DMS 273 (cell line): ENCODE results near the gene CLCN2.
"Not testable (repeated sequence)": the region's sequence is repeated elsewhere in the genome, so short reads cannot be mapped to it uniquely, and the experiment has no call there.

ENCODE experiments used
- DNase-seq: peaks from one replicate; lab custom pipeline; 2025; ENCODE audit not compliant: unreplicated experiment; lab: John Stamatoyannopoulos, UW

The CLCN2 gene

GRCh38 chr3:184347321-184348056, 13.9 kb downstream of the CLCN2 start:
- DNase-seq, result no peak

- no peak for DNase-seq
Measured at GRCh38 chr3:184346480-184347190, 14.8 kb downstream of the CLCN2 start.

- peak; percentile 93 for DNase-seq
Measured at GRCh38 chr3:184345317-184346144, 15.9 kb downstream of the CLCN2 start.

- no peak for DNase-seq
Measured at GRCh38 chr3:184344579-184345316, 16.7 kb downstream of the CLCN2 start.

- DNase-seq, result no peak
Measured at GRCh38 chr3:184343200-184343876, 18.1 kb downstream of the CLCN2 start.

- no peak for DNase-seq
Measured at GRCh38 chr3:184341925-184342324, 19.5 kb downstream of the CLCN2 start.

GRCh38 chr3:184339451-184340135, 21.8 kb downstream of the CLCN2 start:
- DNase-seq, result not testable (repeated sequence)

GRCh38 chr3:184339001-184339400, 22.4 kb downstream of the CLCN2 start:
- no peak for DNase-seq

GRCh38 chr3:184338511-184338945, 22.9 kb downstream of the CLCN2 start:
- DNase-seq, result peak; percentile 99

- no peak for DNase-seq
Measured at GRCh38 chr3:184337981-184338380, 23.4 kb downstream of the CLCN2 start.

GRCh38 chr3:184337399-184337714, 24.0 kb downstream of the CLCN2 start, which contains the start of gene FAM131A:
Gene FAM131A, plus strand, starts transcription at chr3:184337600. Its CDS starts 31 bp downstream, at chr3:184337631.
- DNase-seq, result peak; percentile 68

GRCh38 chr3:184336547-184337398, 24.6 kb downstream of the CLCN2 start:
- DNase-seq, result peak; percentile 85

GRCh38 chr3:184335661-184336546, 25.5 kb downstream of the CLCN2 start:
- peak; percentile 96 for DNase-seq

GRCh38 chr3:184335291-184335660, 26.1 kb downstream of the CLCN2 start:
- DNase-seq, result peak; percentile 90

GRCh38 chr3:184334470-184335158, 26.8 kb downstream of the CLCN2 start:
- DNase-seq, result peak; percentile 54

- DNase-seq, result no peak
Measured at GRCh38 chr3:184333700-184334099, 27.7 kb downstream of the CLCN2 start.

GRCh38 chr3:184333190-184333589, 28.2 kb downstream of the CLCN2 start:
- no peak for DNase-seq
